GM23338 (cell line): Measurements from ENCODE around the gene LRBA. TPM values are rescaled to one million over a fixed set of nuclear protein-coding genes. Genes with fewer than 3 reads are reported as not detected.
"Not testable (repeated sequence)": the region's sequence is repeated elsewhere in the genome, so short reads cannot be mapped to it uniquely, and the experiment has no call there.

Source experiments
- ATAC-seq: fragments of 200-7000 bp; cut with Tn5 transposase; 3 replicates; pipeline ENCODE4 v1.9.1; 2020
- DNase-seq: peaks from one replicate; pipeline ENCODE4 v3.0.0-alpha.2; 2015; ENCODE audit warnings: low spot score
- H2AFZ ChIP-seq: fragments of 200-600 bp; sonication (generic); 2 replicates; pipeline ENCODE4 v1.8.0; 2016; ENCODE audit warnings: antibody characterized with exemption, mild to moderate bottlenecking, moderate library complexity
- H3F3A ChIP-seq: fragments of 200-600 bp; sonication (generic); replicated peaks from 2 replicates; pipeline ENCODE4 v1.8.0; 2017; ENCODE audit warnings: antibody characterized with exemption, mixed run types, low read depth
- H3K27ac ChIP-seq: fragments of 200-600 bp; sonication (generic); 2 replicates; pipeline ENCODE4 v1.6.1; 2016; ENCODE audit warnings: low read depth
- H3K27me3 ChIP-seq: fragments of 200-600 bp; sonication (generic); 2 replicates; pipeline ENCODE4 v1.8.0; 2016; ENCODE audit warnings: mild to moderate bottlenecking, mixed run types, moderate library complexity; ENCODE audit not compliant: insufficient read depth
- H3K36me3 ChIP-seq: fragments of 200-600 bp; sonication (generic); 2 replicates; pipeline ENCODE4 v1.8.0; 2016; ENCODE audit warnings: mild to moderate bottlenecking; ENCODE audit not compliant: insufficient read depth
- H3K4me1 ChIP-seq: fragments of 200-600 bp; sonication (generic); 2 replicates; pipeline ENCODE4 v1.8.0; 2016; ENCODE audit warnings: mild to moderate bottlenecking, moderate library complexity; ENCODE audit not compliant: insufficient read depth
- H3K4me2 ChIP-seq: fragments of 200-600 bp; sonication (generic); 2 replicates; pipeline ENCODE4 v1.7.1; 2017; ENCODE audit warnings: mixed run types
- H3K4me3 ChIP-seq: fragments of 200-600 bp; sonication (generic); 2 replicates; pipeline ENCODE4 v1.6.1; 2016; ENCODE audit warnings: mixed run types
- H3K79me2 ChIP-seq: fragments of 200-600 bp; sonication (generic); replicated peaks from 2 replicates; pipeline ENCODE4 v1.8.0; 2017; ENCODE audit warnings: mild to moderate bottlenecking; ENCODE audit not compliant: insufficient read depth
- H3K9me2 ChIP-seq: fragments of 200-600 bp; sonication (generic); 2 replicates; pipeline ENCODE4 v1.8.0; 2017; ENCODE audit not compliant: insufficient read depth
- H4K20me1 ChIP-seq: fragments of 200-600 bp; sonication (generic); replicated peaks from 2 replicates; pipeline ENCODE4 v1.8.0; 2017; ENCODE audit warnings: mild to moderate bottlenecking; ENCODE audit not compliant: insufficient read depth
- H3K27ac Mint-ChIP-seq: 2 replicates; pipeline ENCODE4 v1.8.0; 2020; ENCODE audit warnings: inconsistent platforms, mild to moderate bottlenecking, moderate library complexity, mixed read lengths
- H3K27me3 Mint-ChIP-seq: 3 replicates; pipeline ENCODE4 v1.8.0; 2022; ENCODE audit warnings: low read depth, mild to moderate bottlenecking, moderate library complexity, mixed read lengths, inconsistent platforms; ENCODE audit not compliant: insufficient read depth, poor library complexity
- H3K36me3 Mint-ChIP-seq: 3 replicates; pipeline ENCODE4 v1.8.0; 2021; ENCODE audit warnings: low read depth, mild to moderate bottlenecking, inconsistent platforms, moderate library complexity, mixed read lengths
- H3K4me1 Mint-ChIP-seq: 3 replicates; pipeline ENCODE4 v1.8.0; 2020; ENCODE audit warnings: mild to moderate bottlenecking, inconsistent platforms, mixed read lengths
- H3K4me3 Mint-ChIP-seq: 3 replicates; pipeline ENCODE4 v1.8.0; 2021; ENCODE audit warnings: moderate library complexity, mild to moderate bottlenecking, inconsistent platforms, mixed read lengths
- H3K9me3 Mint-ChIP-seq: 3 replicates; pipeline ENCODE4 v1.8.0; 2020; ENCODE audit warnings: moderate library complexity, mild to moderate bottlenecking, inconsistent platforms, mixed read lengths
- CREB1 ChIP-seq: fragments of 250-450 bp; sonication (Bioruptor Pico); IDR thresholded peaks from 2 replicates; pipeline ENCODE4 v1.5.0; 2020; ENCODE audit warnings: low read depth, mild to moderate bottlenecking, moderate library complexity
- CTCF ChIP-seq, 2 experiments: fragments of 200-600 bp in 1 of 2; sonication (generic) in 1 of 2; conservative IDR thresholded peaks; 2 replicates each; pipeline versions ENCODE4 v1.5.1 to v1.6.1; 2016 to 2017; ENCODE audit warnings: antibody characterized with exemption in 2 of 2, low read depth in 2 of 2, mild to moderate bottlenecking in 2 of 2, moderate library complexity in 1 of 2
- EZH2 ChIP-seq: fragments of 200-600 bp; sonication (generic); IDR thresholded peaks from one replicate; pipeline ENCODE4 v1.8.0; 2017; ENCODE audit warnings: antibody characterized with exemption, mild to moderate bottlenecking, low read depth; ENCODE audit not compliant: unreplicated experiment
- EZH2phosphoT487 ChIP-seq: fragments of 200-600 bp; sonication (generic); IDR thresholded peaks from one replicate; pipeline ENCODE4 v1.8.1; 2018; ENCODE audit warnings: antibody characterized with exemption; ENCODE audit not compliant: unreplicated experiment
- NANOG ChIP-seq: IDR thresholded peaks from 2 replicates; pipeline ENCODE4 v1.6.1; 2016; ENCODE audit warnings: antibody characterized with exemption, borderline replicate concordance
- POLR2AphosphoS5 ChIP-seq: IDR thresholded peaks from 2 replicates; pipeline ENCODE4 v1.6.1; 2016; ENCODE audit warnings: antibody characterized with exemption, low read depth
- STAT1 ChIP-seq: IDR thresholded peaks from one replicate; pipeline ENCODE4 v1.6.1; 2016; ENCODE audit warnings: antibody characterized with exemption; ENCODE audit not compliant: unreplicated experiment
- ZNF331 ChIP-seq: fragments of 250-450 bp; sonication (Bioruptor Pico); IDR thresholded peaks from 2 replicates; pipeline ENCODE4 v1.5.0; 2020; ENCODE audit warnings: low read depth, mild to moderate bottlenecking, moderate library complexity
- ZNF462 ChIP-seq: fragments of 250-450 bp; sonication (Bioruptor Pico); IDR thresholded peaks from 2 replicates; pipeline ENCODE4 v1.5.0; 2020; ENCODE audit warnings: mild to moderate bottlenecking, moderate library complexity
- polyA plus RNA-seq: library from polyadenylated mRNA; unstranded; fragments of >200 nt; fragmentation: Nextera tagmentation; extraction: Ambion mirVana; gene quantifications from 2 replicates; pipeline ENCODE4 v1.2.1, GENCODE V29; 2016
- total RNA-seq: library from RNA; depleted of rRNA; stranded (reverse); fragments of >200 nt; shearing (Covaris generic); gene quantifications from 2 replicates; pipeline ENCODE4 v1.2.3, GENCODE V29; 2014
- TF ChIP-seq, protein P1 (sequence below): IDR thresholded peaks from 2 replicates; pipeline ENCODE4 v1.6.1; 2016; ENCODE audit warnings: antibody characterized with exemption

LRBA gene
- total and polyA plus RNA-seq, 2 experiments from 2014 or later = 23.3 to 126 TPM

GRCh38 chr4:151029006-151029405 is 13.9 kb upstream of the LRBA start:
- not testable (repeated sequence) for H3K79me2 ChIP-seq, H3K36me3 Mint-ChIP-seq, H2AFZ ChIP-seq, H3K9me3 Mint-ChIP-seq, H3K9me2 ChIP-seq, H3K36me3 ChIP-seq, H4K20me1 ChIP-seq, H3K27ac Mint-ChIP-seq, DNase-seq, H3F3A ChIP-seq, H3K4me3 ChIP-seq, H3K4me3 Mint-ChIP-seq, H3K4me2 ChIP-seq, H3K27me3 Mint-ChIP-seq, H3K4me1 ChIP-seq, H3K27me3 ChIP-seq, H3K27ac ChIP-seq, ATAC-seq, H3K4me1 Mint-ChIP-seq

- H3K79me2 ChIP-seq = no peaks in the 10 kb centered on the region
- H3K27ac Mint-ChIP-seq = no peak overlapping the region
- no peaks in the 10 kb centered on the region for H3K4me1 Mint-ChIP-seq
- H3F3A ChIP-seq = no peaks in the 10 kb centered on the region
- no peaks in the 10 kb centered on the region for H3K4me1 ChIP-seq
- no peaks in the 10 kb centered on the region for H3K9me3 Mint-ChIP-seq
- no peaks in the 10 kb centered on the region for H4K20me1 ChIP-seq
- no peaks in the 10 kb centered on the region for H3K27me3 Mint-ChIP-seq
- TF ChIP-seq NANOG (no peak), CREB1 (CRISPR knock-in tag) (no peak), POLR2AphosphoS5 (no peak), ZNF331 (CRISPR knock-in tag) (no peak), STAT1 (no peak), CTCF (conservative IDR thresholded peaks at IDR 0.05; ENCODE audit: low read depth in 2 of 2) (no peak), EZH2phosphoT487 (no peak), EZH2 (no peak), ZNF462 (CRISPR knock-in tag) (no peak)
- TF ChIP-seq, protein P1, sequence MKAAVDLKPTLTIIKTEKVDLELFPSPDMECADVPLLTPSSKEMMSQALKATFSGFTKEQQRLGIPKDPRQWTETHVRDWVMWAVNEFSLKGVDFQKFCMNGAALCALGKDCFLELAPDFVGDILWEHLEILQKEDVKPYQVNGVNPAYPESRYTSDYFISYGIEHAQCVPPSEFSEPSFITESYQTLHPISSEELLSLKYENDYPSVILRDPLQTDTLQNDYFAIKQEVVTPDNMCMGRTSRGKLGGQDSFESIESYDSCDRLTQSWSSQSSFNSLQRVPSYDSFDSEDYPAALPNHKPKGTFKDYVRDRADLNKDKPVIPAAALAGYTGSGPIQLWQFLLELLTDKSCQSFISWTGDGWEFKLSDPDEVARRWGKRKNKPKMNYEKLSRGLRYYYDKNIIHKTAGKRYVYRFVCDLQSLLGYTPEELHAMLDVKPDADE = no peak
- no peak overlapping the region for H3K4me2 ChIP-seq
- no peak overlapping the region for H2AFZ ChIP-seq
- no peak for ATAC-seq
- H3K36me3 Mint-ChIP-seq = no peaks in the 10 kb centered on the region
- no peak for DNase-seq
- H3K9me2 ChIP-seq = no peaks in the 10 kb centered on the region
- no peaks in the 10 kb centered on the region for H3K36me3 ChIP-seq
- H3K27me3 ChIP-seq = no peaks in the 10 kb centered on the region
- H3K4me3 ChIP-seq = no peak overlapping the region
- no peak overlapping the region for H3K4me3 Mint-ChIP-seq
- no peak overlapping the region for H3K27ac ChIP-seq
Observed at GRCh38 chr4:151025759-151026158, 10.7 kb upstream of the LRBA start.
